NT2/D1 (cell line): ENCODE data around the gene MRPL22.

ENCODE experiments used
- SUZ12 ChIP-seq: IDR thresholded peaks from 2 replicates; pipeline ENCODE4 v1.6.1; 2011; ENCODE audit not compliant: insufficient read length, insufficient read depth; ENCODE audit errors: extremely low read depth
- YY1 ChIP-seq: IDR thresholded peaks from 2 replicates; pipeline ENCODE4 v1.6.1; 2011; ENCODE audit not compliant: insufficient read length, insufficient read depth
- ZNF274 ChIP-seq: IDR thresholded peaks from 2 replicates; pipeline ENCODE4 v1.6.1; 2011; ENCODE audit warnings: mild to moderate bottlenecking, low read depth, low read length

DNA sequence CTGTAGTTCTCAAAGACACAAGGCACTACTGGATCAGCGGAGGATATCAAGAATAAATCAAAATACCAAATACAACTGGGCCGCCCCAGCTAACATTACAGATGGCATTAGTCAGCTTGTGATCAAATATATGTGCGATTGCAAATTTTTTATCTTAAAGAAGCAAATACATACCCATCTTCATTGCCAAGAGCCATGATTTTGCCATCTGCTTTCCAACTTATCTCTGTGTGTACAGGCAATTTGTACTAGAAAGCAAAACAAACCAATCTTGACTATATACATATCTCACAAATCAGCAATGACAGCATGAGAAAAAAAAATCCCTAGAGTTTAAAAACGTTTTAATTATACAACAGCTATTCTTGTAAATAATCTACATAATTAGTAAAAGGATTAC lies 23.1 kb upstream of the MRPL22 start:
- no peak for TF ChIP-seq YY1
- no peak for TF ChIP-seq ZNF274
- no peak for TF ChIP-seq SUZ12
